ENCODE results near the gene OR5T2.
"Not testable (repeated sequence)": the region's sequence is repeated elsewhere in the genome, so short reads cannot be mapped to it uniquely, and the experiment has no call there.

The OR5T2 gene

GRCh38 chr11:56234155-56234554 is at the start of gene OR5T2:
Gene OR5T2 (minus strand): TSS chr11:56234255. CDS start chr11:56233062, 1,193 bp downstream.
- no peak for DNase-seq

DNA sequence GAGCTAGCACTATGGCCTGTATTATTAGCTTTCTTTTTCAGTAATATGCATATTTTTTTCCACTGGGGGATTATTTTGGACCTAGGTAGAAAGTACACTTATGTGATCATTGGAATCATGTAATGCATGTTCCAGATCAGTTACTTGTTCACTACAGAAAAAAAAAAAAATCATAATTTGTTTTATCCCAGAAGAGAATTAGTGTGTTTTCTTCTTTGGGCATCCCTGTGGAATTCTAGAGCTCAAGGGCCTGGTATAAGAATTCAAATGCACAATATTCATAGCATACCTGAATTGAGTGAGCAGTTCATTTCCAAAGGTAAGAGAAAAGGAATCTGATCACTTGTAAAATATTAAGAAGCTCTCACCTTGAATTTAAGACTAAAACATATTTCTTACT is 39.8 kb upstream of the OR5T2 start, which contains the start of gene OR5T1:
Gene OR5T1 (plus strand): TSS at position 301 of the 400 bp plus-strand sequence. CDS start 1,485 bp downstream, outside the sequence.
- DNase-seq: no peak

- no peak for DNase-seq
Measured at GRCh38 chr11:56271092-56271491, 37.0 kb upstream of the OR5T2 start.

DNA sequence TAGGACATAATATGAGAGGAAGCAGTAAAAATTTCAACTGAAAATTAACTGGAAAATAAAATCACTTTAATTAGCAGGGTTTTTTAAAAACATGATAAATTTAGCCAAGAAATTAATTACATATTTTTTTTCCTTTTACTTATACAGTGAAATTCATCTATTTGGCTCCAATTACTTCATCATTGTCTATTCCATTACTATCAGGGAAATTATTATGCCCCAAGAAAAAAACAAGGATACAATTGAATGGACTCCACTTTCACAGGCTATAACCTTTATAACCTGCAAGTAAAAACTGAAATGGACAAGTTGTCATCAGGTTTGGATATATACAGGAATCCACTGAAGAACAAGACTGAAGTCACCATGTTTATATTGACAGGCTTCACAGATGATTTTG is 17.9 kb upstream of the OR5T2 start, which contains the start of gene OR5T3:
Gene OR5T3 (plus strand): TSS at position 301 of the 400 bp plus-strand sequence. CDS start 0 bp downstream, at position 301.
- no peak for DNase-seq

DNA sequence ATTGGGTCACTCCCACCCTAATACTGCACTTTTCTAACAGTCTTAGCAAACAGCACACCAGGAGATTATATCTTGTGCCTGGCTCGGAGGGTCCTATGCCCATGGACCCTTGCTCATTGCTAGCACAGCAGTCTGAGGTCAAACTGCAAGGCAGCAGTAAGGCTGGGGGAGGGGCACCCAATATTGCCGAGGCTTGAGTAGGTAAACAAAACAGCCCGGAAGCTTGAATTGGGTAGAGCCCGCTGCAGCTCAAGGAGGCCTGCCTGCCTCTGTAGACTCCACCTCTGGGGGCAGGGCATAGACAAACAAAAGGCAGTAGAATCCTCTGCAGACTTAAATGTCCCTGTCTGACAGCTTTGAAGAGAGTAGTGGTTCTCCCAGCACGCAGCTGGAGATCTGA is 14.3 kb downstream of the OR5T2 start:
- DNase-seq: not testable (repeated sequence)

- no peak for DNase-seq
Measured at GRCh38 chr11:56214537-56214936, 19.5 kb downstream of the OR5T2 start.

GRCh38 chr11:56207790-56208189 is 26.3 kb downstream of the OR5T2 start:
- no peak for DNase-seq

GRCh38 chr11:56197367-56197766 is 36.7 kb downstream of the OR5T2 start:
- no peak for DNase-seq

GRCh38 chr11:56196705-56197104 is 37.4 kb downstream of the OR5T2 start:
- no peak for DNase-seq

DNA sequence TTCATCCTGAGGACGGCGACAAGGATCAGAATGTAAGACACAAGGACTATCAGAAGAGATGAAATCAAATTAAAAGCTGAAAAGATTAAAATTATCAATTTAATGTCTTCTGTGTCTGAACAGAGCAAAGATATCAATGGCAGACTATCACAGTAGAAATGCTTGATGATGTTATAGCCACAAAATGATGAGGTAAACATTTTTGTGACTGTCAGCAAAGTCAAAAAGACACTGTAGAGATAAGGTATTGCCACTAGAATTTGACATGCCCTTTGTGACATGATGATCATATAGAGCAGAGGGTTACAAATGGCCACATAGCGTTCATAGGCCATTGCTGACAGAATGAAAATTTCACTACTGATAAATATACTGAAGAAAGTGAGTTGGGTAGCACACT is 45.5 kb downstream of the OR5T2 start:
- no peak for DNase-seq

DNA sequence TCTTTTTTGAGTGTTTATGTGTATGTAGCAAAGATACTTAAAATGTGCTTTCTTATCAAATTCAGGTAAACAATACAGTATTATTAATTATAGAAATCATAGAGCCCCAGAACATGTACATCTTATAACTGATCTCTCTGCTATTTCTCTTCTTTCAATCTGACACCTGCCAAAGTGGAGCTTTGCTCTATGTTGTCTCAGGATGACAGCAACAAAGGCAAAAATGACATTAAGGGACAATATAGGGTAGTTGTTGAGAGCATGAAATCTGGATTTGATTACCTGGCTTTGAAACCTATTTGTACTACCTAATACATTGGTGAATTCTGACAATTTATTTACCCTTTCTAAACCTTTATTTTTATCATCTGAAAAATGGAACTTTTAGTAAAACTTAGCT is 50.6 kb downstream of the OR5T2 start:
- DNase-seq: no peak
